NCI-H345 treated with DMSO at 0.1 percent for 48 hours (cell line): ENCODE data around the gene ALPL.
A peak's percentile ranks its signal among the peaks of the same experiment; 100 is the strongest.

Source experiments
- DNase-seq: peaks from one replicate; lab custom pipeline; 2025; ENCODE audit not compliant: unreplicated experiment; lab: John Stamatoyannopoulos, UW

ALPL gene

GRCh38 chr1:21614419-21615115 is 105.3 kb downstream of the ALPL start:
- no peak for DNase-seq

GRCh38 chr1:21616372-21616771 is 107.1 kb downstream of the ALPL start:
- no peak for DNase-seq

- DNase-seq, result no peak
Observed at GRCh38 chr1:21617126-21617738, 108.0 kb downstream of the ALPL start.

- no peak for DNase-seq
Observed at GRCh38 chr1:21618059-21618458, 108.8 kb downstream of the ALPL start.

- no peak for DNase-seq
Observed at GRCh38 chr1:21618561-21619374, 109.5 kb downstream of the ALPL start.

GRCh38 chr1:21619375-21619947 is 110.2 kb downstream of the ALPL start:
- no peak for DNase-seq

- no peak for DNase-seq
Observed at GRCh38 chr1:21620011-21620410, 110.8 kb downstream of the ALPL start.

- DNase-seq, result peak; percentile 4
Observed at GRCh38 chr1:21620496-21620895, 111.3 kb downstream of the ALPL start.

- DNase-seq, result no peak
Observed at GRCh38 chr1:21621051-21621450, 111.8 kb downstream of the ALPL start.

GRCh38 chr1:21621761-21622436 is 112.7 kb downstream of the ALPL start:
- no peak for DNase-seq

GRCh38 chr1:21622466-21623315 is 113.5 kb downstream of the ALPL start:
- DNase-seq, result no peak

- DNase-seq, result peak; percentile 6
Observed at GRCh38 chr1:21623410-21623961, 114.3 kb downstream of the ALPL start.

- DNase-seq, result no peak
Observed at GRCh38 chr1:21624571-21625389, 115.6 kb downstream of the ALPL start.

- DNase-seq, result no peak
Observed at GRCh38 chr1:21625390-21626190, 116.4 kb downstream of the ALPL start.

- no peak for DNase-seq
Observed at GRCh38 chr1:21626921-21627339, 117.7 kb downstream of the ALPL start.
